Measurements from ENCODE around the gene SLCO2A1.
"Not testable (repeated sequence)": the region's sequence is repeated elsewhere in the genome, so short reads cannot be mapped to it uniquely, and the experiment has no call there.

SLCO2A1 gene

GRCh38 chr3:134029734-134030378 lies at the start of gene SLCO2A1:
Gene SLCO2A1 (minus strand): TSS chr3:134029925. CDS start chr3:134029802, 123 bp downstream.
- no peak for FAIRE-seq

GRCh38 chr3:134079111-134079547 lies 49.4 kb upstream of the SLCO2A1 start:
- FAIRE-seq, result no peak

GRCh38 chr3:134078169-134078831 lies 48.6 kb upstream of the SLCO2A1 start:
- FAIRE-seq, result no peak

GRCh38 chr3:134077649-134078161 lies 48.0 kb upstream of the SLCO2A1 start:
- FAIRE-seq, result no peak

GRCh38 chr3:134076851-134077250 lies 47.1 kb upstream of the SLCO2A1 start:
- FAIRE-seq, result no peak

- no peak for FAIRE-seq
These were observed 46.1 kb upstream of the SLCO2A1 start for GRCh38 chr3:134075846-134076245.

- FAIRE-seq, result no peak
These were observed 45.8 kb upstream of the SLCO2A1 start for GRCh38 chr3:134075568-134075825.

GRCh38 chr3:134074790-134075567 lies 45.3 kb upstream of the SLCO2A1 start:
- FAIRE-seq, result no peak

GRCh38 chr3:134074001-134074789 lies 44.5 kb upstream of the SLCO2A1 start:
- FAIRE-seq, result no peak

GRCh38 chr3:134073583-134073945 lies 43.8 kb upstream of the SLCO2A1 start:
- FAIRE-seq, result no peak

- FAIRE-seq, result no peak
These were observed 43.3 kb upstream of the SLCO2A1 start for GRCh38 chr3:134072881-134073582.

- FAIRE-seq, result not testable (repeated sequence)
These were observed 40.6 kb upstream of the SLCO2A1 start for GRCh38 chr3:134070281-134070680.

- FAIRE-seq, result no peak
These were observed 38.7 kb upstream of the SLCO2A1 start for GRCh38 chr3:134068429-134068828.

GRCh38 chr3:134067531-134068161 lies 37.9 kb upstream of the SLCO2A1 start:
- no peak for FAIRE-seq

GRCh38 chr3:134066651-134067530 lies 37.2 kb upstream of the SLCO2A1 start:
- no peak for FAIRE-seq

- FAIRE-seq, result no peak
These were observed 36.4 kb upstream of the SLCO2A1 start for GRCh38 chr3:134066158-134066541.

- FAIRE-seq, result no peak
These were observed 35.8 kb upstream of the SLCO2A1 start for GRCh38 chr3:134065252-134066157.

GRCh38 chr3:134064081-134064480 lies 34.4 kb upstream of the SLCO2A1 start:
- FAIRE-seq, result no peak

GRCh38 chr3:134061401-134061800 lies 31.7 kb upstream of the SLCO2A1 start:
- no peak for FAIRE-seq
